Progenitor cell of endocrine pancreas (in vitro differentiated cells): ENCODE measurements around the gene SIM2. TPM values are rescaled to one million over a fixed set of nuclear protein-coding genes. Genes with fewer than 3 reads are reported as not detected.
"Not testable (repeated sequence)": the region's sequence is repeated elsewhere in the genome, so short reads cannot be mapped to it uniquely, and the experiment has no call there.

Source experiments
- DNase-seq: peaks from one replicate; pipeline ENCODE4 v3.0.0; 2021; ENCODE audit warnings: low spot score; ENCODE audit not compliant: unreplicated experiment
- H3K27ac Mint-ChIP-seq: 2 replicates; pipeline ENCODE4 v1.8.0; 2021; ENCODE audit warnings: mild to moderate bottlenecking, moderate library complexity, mixed read lengths
- H3K27me3 Mint-ChIP-seq: 2 replicates; pipeline ENCODE4 v1.8.0; 2021; ENCODE audit warnings: mixed read lengths
- H3K36me3 Mint-ChIP-seq: 2 replicates; pipeline ENCODE4 v1.8.0; 2022; ENCODE audit warnings: mixed read lengths; ENCODE audit not compliant: insufficient read depth
- H3K4me1 Mint-ChIP-seq: 2 replicates; pipeline ENCODE4 v1.8.0; 2021; ENCODE audit warnings: low read depth, mixed read lengths
- H3K4me3 Mint-ChIP-seq: 2 replicates; pipeline ENCODE4 v1.8.0; 2021; ENCODE audit warnings: low read depth, mild to moderate bottlenecking, moderate library complexity, mixed read lengths
- H3K9me3 Mint-ChIP-seq: 2 replicates; pipeline ENCODE4 v1.8.0; 2021; ENCODE audit warnings: low read depth, mixed read lengths
- long read RNA-seq: library from polyadenylated mRNA; unstranded; transcript quantifications from one replicate; pipeline ENCODE4 v2.0.0, GENCODE V29; 2020
- total RNA-seq: library from RNA; stranded (reverse); gene quantifications from 2 replicates; pipeline ENCODE4 v1.2.1, GENCODE V29; 2021
- TF ChIP-seq, protein P1 (sequence below): fragments of 200-600 bp; sonication (generic); IDR thresholded peaks from one replicate; pipeline ENCODE4 v1.5.0; 2021; ENCODE audit warnings: antibody characterized with exemption, mild to moderate bottlenecking; ENCODE audit not compliant: unreplicated experiment

Gene SIM2, protein sequence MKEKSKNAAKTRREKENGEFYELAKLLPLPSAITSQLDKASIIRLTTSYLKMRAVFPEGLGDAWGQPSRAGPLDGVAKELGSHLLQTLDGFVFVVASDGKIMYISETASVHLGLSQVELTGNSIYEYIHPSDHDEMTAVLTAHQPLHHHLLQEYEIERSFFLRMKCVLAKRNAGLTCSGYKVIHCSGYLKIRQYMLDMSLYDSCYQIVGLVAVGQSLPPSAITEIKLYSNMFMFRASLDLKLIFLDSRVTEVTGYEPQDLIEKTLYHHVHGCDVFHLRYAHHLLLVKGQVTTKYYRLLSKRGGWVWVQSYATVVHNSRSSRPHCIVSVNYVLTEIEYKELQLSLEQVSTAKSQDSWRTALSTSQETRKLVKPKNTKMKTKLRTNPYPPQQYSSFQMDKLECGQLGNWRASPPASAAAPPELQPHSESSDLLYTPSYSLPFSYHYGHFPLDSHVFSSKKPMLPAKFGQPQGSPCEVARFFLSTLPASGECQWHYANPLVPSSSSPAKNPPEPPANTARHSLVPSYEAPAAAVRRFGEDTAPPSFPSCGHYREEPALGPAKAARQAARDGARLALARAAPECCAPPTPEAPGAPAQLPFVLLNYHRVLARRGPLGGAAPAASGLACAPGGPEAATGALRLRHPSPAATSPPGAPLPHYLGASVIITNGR
- 0.31 and 0.38 TPM in 2 replicates for total RNA-seq
- long read RNA-seq, partial matches to known transcripts = 0 of 3 reads
- long read RNA-seq, other reads (novel, unspliced or antisense) = 3 of 3 reads

DNA sequence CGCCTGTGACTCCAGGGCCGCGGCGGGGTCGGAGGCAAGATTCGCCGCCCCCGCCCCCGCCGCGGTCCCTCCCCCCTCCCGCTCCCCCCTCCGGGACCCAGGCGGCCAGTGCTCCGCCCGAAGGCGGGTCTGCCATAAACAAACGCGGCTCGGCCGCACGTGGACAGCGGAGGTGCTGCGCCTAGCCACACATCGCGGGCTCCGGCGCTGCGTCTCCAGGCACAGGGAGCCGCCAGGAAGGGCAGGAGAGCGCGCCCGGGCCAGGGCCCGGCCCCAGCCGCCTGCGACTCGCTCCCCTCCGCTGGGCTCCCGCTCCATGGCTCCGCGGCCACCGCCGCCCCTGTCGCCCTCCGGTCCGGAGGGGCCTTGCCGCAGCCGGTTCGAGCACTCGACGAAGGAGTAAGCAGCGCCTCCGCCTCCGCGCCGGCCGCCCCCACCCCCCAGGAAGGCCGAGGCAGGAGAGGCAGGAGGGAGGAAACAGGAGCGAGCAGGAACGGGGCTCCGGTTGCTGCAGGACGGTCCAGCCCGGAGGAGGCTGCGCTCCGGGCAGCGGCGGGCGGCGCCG lies at the start of gene SIM2:
SIM2 (plus strand) TSS at position 135 of the 565 bp plus-strand sequence. CDS start 632 bp downstream, outside the sequence.
- Mint-ChIP-seq H3K36me3 (no peaks in the 10 kb centered on the region), H3K9me3 (no peaks in the 10 kb centered on the region), H3K4me3 (no peak within 1 kb of the TSS), H3K27ac (no peak within 1 kb of the TSS), H3K27me3 (peaks cover 85% of the 10 kb centered on the region), H3K4me1 (peaks cover 3% of the 10 kb centered on the region)
- no peak for DNase-seq
- TF ChIP-seq, protein P1, sequence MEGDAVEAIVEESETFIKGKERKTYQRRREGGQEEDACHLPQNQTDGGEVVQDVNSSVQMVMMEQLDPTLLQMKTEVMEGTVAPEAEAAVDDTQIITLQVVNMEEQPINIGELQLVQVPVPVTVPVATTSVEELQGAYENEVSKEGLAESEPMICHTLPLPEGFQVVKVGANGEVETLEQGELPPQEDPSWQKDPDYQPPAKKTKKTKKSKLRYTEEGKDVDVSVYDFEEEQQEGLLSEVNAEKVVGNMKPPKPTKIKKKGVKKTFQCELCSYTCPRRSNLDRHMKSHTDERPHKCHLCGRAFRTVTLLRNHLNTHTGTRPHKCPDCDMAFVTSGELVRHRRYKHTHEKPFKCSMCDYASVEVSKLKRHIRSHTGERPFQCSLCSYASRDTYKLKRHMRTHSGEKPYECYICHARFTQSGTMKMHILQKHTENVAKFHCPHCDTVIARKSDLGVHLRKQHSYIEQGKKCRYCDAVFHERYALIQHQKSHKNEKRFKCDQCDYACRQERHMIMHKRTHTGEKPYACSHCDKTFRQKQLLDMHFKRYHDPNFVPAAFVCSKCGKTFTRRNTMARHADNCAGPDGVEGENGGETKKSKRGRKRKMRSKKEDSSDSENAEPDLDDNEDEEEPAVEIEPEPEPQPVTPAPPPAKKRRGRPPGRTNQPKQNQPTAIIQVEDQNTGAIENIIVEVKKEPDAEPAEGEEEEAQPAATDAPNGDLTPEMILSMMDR = no peak

DNA sequence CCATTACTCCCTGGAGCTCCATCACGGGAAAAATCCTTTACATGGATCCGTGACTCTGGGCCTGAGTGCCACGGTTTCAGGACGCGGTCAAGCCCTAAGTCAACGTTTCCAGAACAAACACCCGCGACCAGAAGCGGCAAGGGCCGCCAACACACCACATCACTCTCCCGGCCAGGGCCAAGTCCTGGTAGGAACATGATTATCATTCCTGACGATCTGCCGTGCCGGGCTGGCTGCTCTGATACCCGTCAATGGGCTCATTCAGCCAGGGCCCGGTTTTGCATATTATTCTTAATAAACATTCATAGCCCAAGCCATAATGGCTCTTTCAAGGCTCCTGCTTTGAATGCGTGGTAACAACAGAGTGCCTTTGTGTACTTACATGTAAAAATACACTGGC lies 44.6 kb upstream of the SIM2 start:
- no peak for DNase-seq
- H3K27me3 Mint-ChIP-seq = no peaks in the 10 kb centered on the region

DNA sequence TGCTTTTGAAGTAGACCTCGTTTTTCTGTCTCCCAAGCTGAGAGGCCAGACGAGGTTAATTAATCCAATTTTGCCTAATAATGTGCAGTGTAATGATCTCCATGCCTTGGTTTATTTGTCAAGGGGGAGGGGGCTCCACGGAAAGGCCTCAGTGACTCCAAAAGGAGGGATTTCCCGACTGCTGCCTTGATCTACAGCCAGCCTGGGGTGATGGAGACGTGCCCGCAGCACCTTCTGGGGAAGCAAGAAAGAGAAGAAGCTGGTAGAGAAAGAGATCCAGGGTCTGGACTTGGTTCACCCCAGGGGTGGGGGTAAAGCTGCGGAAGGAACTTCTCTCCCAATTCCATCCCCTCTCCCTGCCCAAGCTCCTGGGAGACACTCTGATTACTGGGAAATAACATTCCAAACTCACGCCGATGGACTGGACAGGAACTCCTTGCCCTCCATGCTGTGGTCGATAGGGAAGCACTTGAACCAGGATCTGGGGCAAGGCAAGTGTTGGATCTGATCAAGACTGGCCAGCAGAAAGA lies 44.1 kb upstream of the SIM2 start:
- Mint-ChIP-seq H3K27me3 (no peaks in the 10 kb centered on the region), H3K9me3 (no peaks in the 10 kb centered on the region), H3K27ac (no peak overlapping the region), H3K4me3 (no peak overlapping the region), H3K36me3 (no peaks in the 10 kb centered on the region), H3K4me1 (peaks cover 4% of the 10 kb centered on the region)
- TF ChIP-seq, protein P1 = no peak
- DNase-seq = no peak

More for the DNA sequence above, 44.6 kb upstream of the SIM2 start:
- H3K36me3 Mint-ChIP-seq = no peaks in the 10 kb centered on the region
- peaks cover 4% of the 10 kb centered on the region for H3K4me1 Mint-ChIP-seq
- no peaks in the 10 kb centered on the region for H3K9me3 Mint-ChIP-seq
- TF ChIP-seq, protein P1 = no peak
- no peak overlapping the region for H3K4me3 Mint-ChIP-seq
- H3K27ac Mint-ChIP-seq = no peak overlapping the region

DNA sequence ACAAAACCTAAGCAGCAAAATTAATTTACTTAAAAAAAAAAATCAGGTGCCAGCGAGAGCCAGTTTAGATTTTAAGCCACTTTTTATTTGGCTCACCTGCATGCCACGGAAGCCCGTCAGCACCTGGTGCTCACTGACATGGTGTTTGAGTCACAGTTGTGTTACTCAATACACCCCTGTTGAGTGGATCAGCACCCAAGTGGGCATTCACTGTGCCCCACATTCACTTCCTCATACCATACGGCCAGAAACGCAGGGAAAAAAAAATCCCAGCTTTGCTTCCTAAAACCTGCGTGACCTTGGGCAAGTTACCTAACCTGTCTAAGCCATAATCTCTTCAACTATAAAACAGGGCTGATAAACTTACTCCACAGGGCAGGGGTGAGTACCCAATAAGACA lies 42.8 kb upstream of the SIM2 start:
- no peaks in the 10 kb centered on the region for H3K36me3 Mint-ChIP-seq
- H3K27me3 Mint-ChIP-seq = no peaks in the 10 kb centered on the region
- no peak overlapping the region for H3K4me3 Mint-ChIP-seq
- DNase-seq = no peak
- peak overlapping the region; percentile 18 for H3K27ac Mint-ChIP-seq
- peaks cover 4% of the 10 kb centered on the region for H3K4me1 Mint-ChIP-seq
- TF ChIP-seq, protein P1 = no peak
- H3K9me3 Mint-ChIP-seq = peaks cover 2% of the 10 kb centered on the region

DNA sequence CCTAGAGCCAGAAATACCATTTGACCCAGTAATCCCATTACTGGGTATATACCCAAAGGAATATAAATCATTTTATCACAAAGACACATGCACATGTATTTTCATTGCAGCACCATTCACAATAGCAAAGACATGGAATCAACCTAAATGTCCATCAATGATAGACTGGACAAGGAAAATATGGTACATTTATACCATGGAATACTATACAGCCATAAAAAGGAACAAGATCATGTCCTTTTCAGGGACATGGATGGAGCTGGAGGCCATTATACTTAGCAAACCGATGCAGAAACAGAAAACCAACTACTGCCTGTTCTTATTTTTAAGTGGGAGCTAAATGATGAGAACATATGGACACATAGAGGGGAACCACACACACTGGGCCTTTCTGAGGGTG lies 41.6 kb upstream of the SIM2 start:
- not testable (repeated sequence) for H3K36me3 Mint-ChIP-seq, H3K27ac Mint-ChIP-seq, H3K9me3 Mint-ChIP-seq, H3K4me3 Mint-ChIP-seq, DNase-seq, H3K27me3 Mint-ChIP-seq
- peaks cover 12% of the 10 kb centered on the region for H3K4me1 Mint-ChIP-seq
